ENCODE measurements around the gene FMNL2. TPM values are rescaled to one million over a fixed set of nuclear protein-coding genes. Genes with fewer than 3 reads are reported as not detected.
"Not testable (repeated sequence)": the region's sequence is repeated elsewhere in the genome, so short reads cannot be mapped to it uniquely, and the experiment has no call there.

Gene FMNL2
- total RNA-seq, 1 donor from 2014 or later: 3.4 TPM

GRCh38 chr2:152372438-152372984 lies 37.5 kb downstream of the FMNL2 start:
- no peak for ATAC-seq

GRCh38 chr2:152375174-152375573 lies 40.2 kb downstream of the FMNL2 start:
- no peak for ATAC-seq

More at GRCh38 chr2:152372438-152372984, 37.5 kb downstream of the FMNL2 start:
- no peak for DNase-seq (ENCODE audit: low spot score)

GRCh38 chr2:152376385-152376784 lies 41.4 kb downstream of the FMNL2 start:
- no peak for DNase-seq (ENCODE audit: low spot score)
- ATAC-seq: no peak

More at GRCh38 chr2:152375174-152375573, 40.2 kb downstream of the FMNL2 start:
- DNase-seq (ENCODE audit: low spot score): no peak

- ATAC-seq (no peak), DNase-seq (ENCODE audit: low spot score) (no peak)
Measured at GRCh38 chr2:152376968-152377367, 42.0 kb downstream of the FMNL2 start.

GRCh38 chr2:152379089-152379488 lies 44.1 kb downstream of the FMNL2 start:
- ATAC-seq (no peak), DNase-seq (ENCODE audit: low spot score) (no peak)

- ATAC-seq: no peak
- DNase-seq (ENCODE audit: low spot score): no peak
Measured at GRCh38 chr2:152380261-152381055, 45.5 kb downstream of the FMNL2 start.

- no peak for ATAC-seq
- no peak for DNase-seq (ENCODE audit: low spot score)
Measured at GRCh38 chr2:152383702-152384101, 48.7 kb downstream of the FMNL2 start.

GRCh38 chr2:152384992-152385391 lies 50.0 kb downstream of the FMNL2 start:
- ATAC-seq (no peak), DNase-seq (ENCODE audit: low spot score) (no peak)

- DNase-seq (ENCODE audit: low spot score) (no peak), ATAC-seq (no peak)
Measured at GRCh38 chr2:152385650-152386049, 50.7 kb downstream of the FMNL2 start.

- ATAC-seq: no peak
- DNase-seq (ENCODE audit: low spot score): no peak
Measured at GRCh38 chr2:152386266-152386665, 51.3 kb downstream of the FMNL2 start.

- no peak for DNase-seq (ENCODE audit: low spot score)
- ATAC-seq: no peak
Measured at GRCh38 chr2:152387041-152387440, 52.1 kb downstream of the FMNL2 start.

- not testable (repeated sequence) for DNase-seq (ENCODE audit: low spot score); ATAC-seq
Measured at GRCh38 chr2:152388269-152388668, 53.3 kb downstream of the FMNL2 start.

GRCh38 chr2:152389483-152389882 lies 54.5 kb downstream of the FMNL2 start:
- no peak for ATAC-seq
- no peak for DNase-seq (ENCODE audit: low spot score)

GRCh38 chr2:152390837-152391236 lies 55.9 kb downstream of the FMNL2 start:
- DNase-seq (ENCODE audit: low spot score): no peak
- ATAC-seq: no peak

GRCh38 chr2:152391318-152391717 lies 56.3 kb downstream of the FMNL2 start:
- no peak for DNase-seq (ENCODE audit: low spot score)
- no peak for ATAC-seq

- DNase-seq (ENCODE audit: low spot score): no peak
- no peak for ATAC-seq
Measured at GRCh38 chr2:152393377-152393776, 58.4 kb downstream of the FMNL2 start.

GRCh38 chr2:152394326-152394725 lies 59.4 kb downstream of the FMNL2 start:
- DNase-seq (ENCODE audit: low spot score) (no peak), ATAC-seq (no peak)

- DNase-seq (ENCODE audit: low spot score): no peak
Measured at GRCh38 chr2:152395103-152395502, 60.1 kb downstream of the FMNL2 start.

GRCh38 chr2:152395572-152395971 lies 60.6 kb downstream of the FMNL2 start:
- no peak for DNase-seq (ENCODE audit: low spot score)
- ATAC-seq: no peak

More at GRCh38 chr2:152395103-152395502, 60.1 kb downstream of the FMNL2 start:
- ATAC-seq: no peak

GRCh38 chr2:152396051-152396511 lies 61.1 kb downstream of the FMNL2 start:
- no peak for DNase-seq (ENCODE audit: low spot score)
- ATAC-seq: no peak

- no peak for ATAC-seq
Measured at GRCh38 chr2:152396763-152397162, 61.8 kb downstream of the FMNL2 start.

GRCh38 chr2:152399003-152399402 lies 64.0 kb downstream of the FMNL2 start:
- DNase-seq (ENCODE audit: low spot score) (no peak), ATAC-seq (no peak)

More at GRCh38 chr2:152396763-152397162, 61.8 kb downstream of the FMNL2 start:
- no peak for DNase-seq (ENCODE audit: low spot score)

Measured in left lobe of liver (tissue), 2 donors.